Stimulated activated CD4-positive, alpha-beta T cell treated with anti-CD3 and anti-CD28 coated beads, Interleukin-1b, Interleukin-23, amount 100 ng/mL, for 48 hours (primary cell): ENCODE measurements around the gene SNRNP200.
"Not testable (repeated sequence)": the region's sequence is repeated elsewhere in the genome, so short reads cannot be mapped to it uniquely, and the experiment has no call there.

Experiments used
- DNase-seq: peaks from one replicate; pipeline ENCODE4 v3.0.0-alpha.2; 2020

SNRNP200 gene

GRCh38 chr2:96325041-96325883, 19.9 kb upstream of the SNRNP200 start, which contains the start of gene ITPRIPL1:
Gene ITPRIPL1, plus strand, starts transcription at chr2:96325317. Its CDS starts 523 bp downstream, at chr2:96325840.
- DNase-seq = peak; percentile 49

- peak; percentile 36 for DNase-seq
Observed at GRCh38 chr2:96324721-96325040, 19.3 kb upstream of the SNRNP200 start.

GRCh38 chr2:96323849-96324248, 18.5 kb upstream of the SNRNP200 start:
- no peak for DNase-seq

GRCh38 chr2:96320728-96321622, 15.6 kb upstream of the SNRNP200 start:
- peak; percentile 23 for DNase-seq

- no peak for DNase-seq
Observed at GRCh38 chr2:96320326-96320725, 15.0 kb upstream of the SNRNP200 start.

- no peak for DNase-seq
Observed at GRCh38 chr2:96319396-96319795, 14.1 kb upstream of the SNRNP200 start.

GRCh38 chr2:96318723-96319122, 13.4 kb upstream of the SNRNP200 start:
- no peak for DNase-seq

- DNase-seq = no peak
Observed at GRCh38 chr2:96317584-96317997, 12.2 kb upstream of the SNRNP200 start.

GRCh38 chr2:96316999-96317398, 11.7 kb upstream of the SNRNP200 start:
- no peak for DNase-seq

- no peak for DNase-seq
Observed at GRCh38 chr2:96315400-96316071, 10.2 kb upstream of the SNRNP200 start.

GRCh38 chr2:96315005-96315399, 9.7 kb upstream of the SNRNP200 start:
- no peak for DNase-seq

GRCh38 chr2:96308248-96308647, 2.9 kb upstream of the SNRNP200 start:
- DNase-seq = no peak

GRCh38 chr2:96306370-96306769, 1.0 kb upstream of the SNRNP200 start:
- DNase-seq = no peak

GRCh38 chr2:96305979-96306308, 598 bp upstream of the SNRNP200 start:
- DNase-seq = no peak

GRCh38 chr2:96304606-96305005, 740 bp downstream of the SNRNP200 start:
- DNase-seq = no peak

GRCh38 chr2:96301865-96302264, 3.5 kb downstream of the SNRNP200 start:
- no peak for DNase-seq

GRCh38 chr2:96296925-96297324, 8.4 kb downstream of the SNRNP200 start:
- DNase-seq = no peak

- not testable (repeated sequence) for DNase-seq
Observed at GRCh38 chr2:96294271-96294670, 11.1 kb downstream of the SNRNP200 start.

GRCh38 chr2:96291751-96292150, 13.6 kb downstream of the SNRNP200 start:
- no peak for DNase-seq

GRCh38 chr2:96287273-96287856, 18.0 kb downstream of the SNRNP200 start:
- DNase-seq = no peak

- no peak for DNase-seq
Observed at GRCh38 chr2:96276787-96277499, 28.4 kb downstream of the SNRNP200 start.

- DNase-seq = no peak
Observed at GRCh38 chr2:96274355-96275056, 30.8 kb downstream of the SNRNP200 start.
